PFSK-1 (cell line): ENCODE data around the gene ACBD5. TPM values are rescaled to one million over a fixed set of nuclear protein-coding genes. Genes with fewer than 3 reads are reported as not detected.

Experiments used
- FOXP2 ChIP-seq: optimal IDR thresholded peaks from 2 replicates; pipeline ENCODE3; 2011; ENCODE audit warnings: borderline replicate concordance, control low read depth, inconsistent platforms; ENCODE audit not compliant: insufficient read depth; ENCODE audit errors: extremely low read length, extremely low read depth
- POLR2AphosphoS5 ChIP-seq: IDR thresholded peaks from 2 replicates; pipeline ENCODE4 v1.6.1; 2012; ENCODE audit warnings: low read depth, mild to moderate bottlenecking, control low read depth, low read length, moderate library complexity
- REST ChIP-seq, 2 experiments: IDR thresholded peaks; 2 replicates each; pipeline versions ENCODE4 v1.6.1 to v1.8.0; 2011 to 2012; ENCODE audit warnings: low read depth in 2 of 2, low read length in 2 of 2, control low read depth in 1 of 2, inconsistent platforms in 1 of 2, mild to moderate bottlenecking in 1 of 2, moderate library complexity in 1 of 2; ENCODE audit not compliant: insufficient read depth in 1 of 2
- SIN3A ChIP-seq: IDR thresholded peaks from 2 replicates; pipeline ENCODE4 v1.6.1; 2012; ENCODE audit warnings: mild to moderate bottlenecking, low read length, moderate library complexity, borderline replicate concordance; ENCODE audit not compliant: insufficient read depth
- TAF1 ChIP-seq: IDR thresholded peaks from 2 replicates; pipeline ENCODE4 v1.6.1; 2012; ENCODE audit warnings: low read length, control low read depth, borderline replicate concordance; ENCODE audit not compliant: insufficient read depth
- polyA plus RNA-seq: library from polyadenylated mRNA; unstranded; fragments of >200 nt; gene quantifications from one replicate; pipeline ENCODE4 v1.2.1, GENCODE V29; 2012; ENCODE audit warnings: low read depth, missing spikeins; ENCODE audit not compliant: insufficient read length

Gene ACBD5
- polyA plus RNA-seq, result 9.0 TPM

DNA sequence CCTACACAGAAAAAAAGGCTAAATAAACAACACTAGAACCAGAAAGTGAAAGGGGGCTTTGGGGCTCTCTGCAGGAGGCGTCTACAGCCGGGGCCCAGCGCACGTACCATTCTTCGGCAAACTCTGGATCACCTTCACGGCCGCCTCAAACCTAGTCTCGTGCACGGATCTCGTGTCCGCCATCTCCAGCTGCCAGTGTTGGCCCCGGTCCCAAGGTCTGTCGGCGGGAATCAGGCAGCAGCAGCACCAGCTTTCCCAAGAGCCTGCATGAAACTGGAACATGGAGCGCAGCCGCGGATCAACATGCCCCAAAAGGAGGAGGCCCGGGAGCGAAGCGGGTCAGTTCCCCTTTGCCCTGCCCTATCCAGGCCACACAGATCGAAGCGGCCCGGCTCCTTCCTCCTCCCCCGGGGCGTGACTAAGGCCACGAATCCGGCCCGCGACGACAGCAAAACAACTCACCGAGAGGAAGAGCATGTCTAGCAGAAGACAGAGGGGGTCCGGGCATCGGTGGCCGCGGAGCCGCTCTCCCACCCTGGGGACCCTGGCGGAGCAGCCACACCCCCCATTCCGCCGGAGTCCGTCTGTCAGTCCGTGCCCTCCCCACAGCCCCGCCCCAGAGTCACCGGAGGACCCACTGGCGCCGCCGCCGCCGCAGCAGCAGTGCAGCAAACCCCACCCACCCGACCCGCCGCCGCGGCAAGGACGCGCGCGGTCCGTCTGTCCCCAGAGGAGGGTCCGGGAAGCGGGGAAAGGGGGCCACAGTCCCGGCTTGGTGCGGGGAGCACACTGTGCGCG is at the start of gene ACBD5:
TSS of gene ACBD5 (minus strand) at position 586 of the 798 bp plus-strand sequence. CDS start at position 477, 109 bp downstream.
- TF ChIP-seq POLR2AphosphoS5 (peak; percentile 50; the same call in 1 of the 2 replicates), TAF1 (peak; percentile 64; the same call in 1 of the 2 replicates), FOXP2 (peak; percentile 24), SIN3A (no peak), REST (IDR thresholded peaks at IDR 0.05; ENCODE audit: insufficient read depth in 1 of 2, low read depth in 2 of 2, low read length in 2 of 2) (0 out of 4 replicates have a peak, but pooled peaks have one; percentile 17 to 28)

DNA sequence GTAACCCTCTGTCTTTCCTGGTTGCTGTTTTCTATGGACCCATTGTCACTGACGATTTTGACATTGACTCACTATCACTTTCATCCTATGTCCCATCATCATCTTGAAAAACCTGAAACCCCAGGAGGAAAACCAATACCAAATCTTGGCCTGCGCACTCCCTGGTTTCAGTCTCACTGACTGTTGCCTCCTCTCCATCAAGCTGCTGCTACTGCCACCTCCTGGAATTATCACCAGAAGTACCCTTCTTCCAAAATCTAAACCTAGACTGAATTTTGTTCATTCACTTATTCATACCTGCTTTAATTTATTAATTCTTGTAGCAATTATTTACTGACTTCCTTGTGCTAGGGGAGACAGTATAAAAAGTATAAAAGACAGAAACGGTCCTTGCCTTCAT is 44.5 kb upstream of the ACBD5 start:
- TF ChIP-seq FOXP2 (no peak), POLR2AphosphoS5 (no peak)

GRCh38 chr10:27276581-27276980 is 36.0 kb upstream of the ACBD5 start:
- no peak for TF ChIP-seq POLR2AphosphoS5
- no peak for TF ChIP-seq FOXP2
- no peak for TF ChIP-seq SIN3A
- TF ChIP-seq TAF1, result no peak
- TF ChIP-seq REST (IDR thresholded peaks at IDR 0.05; ENCODE audit: insufficient read depth in 1 of 2, low read depth in 2 of 2, low read length in 2 of 2), result no peak

DNA sequence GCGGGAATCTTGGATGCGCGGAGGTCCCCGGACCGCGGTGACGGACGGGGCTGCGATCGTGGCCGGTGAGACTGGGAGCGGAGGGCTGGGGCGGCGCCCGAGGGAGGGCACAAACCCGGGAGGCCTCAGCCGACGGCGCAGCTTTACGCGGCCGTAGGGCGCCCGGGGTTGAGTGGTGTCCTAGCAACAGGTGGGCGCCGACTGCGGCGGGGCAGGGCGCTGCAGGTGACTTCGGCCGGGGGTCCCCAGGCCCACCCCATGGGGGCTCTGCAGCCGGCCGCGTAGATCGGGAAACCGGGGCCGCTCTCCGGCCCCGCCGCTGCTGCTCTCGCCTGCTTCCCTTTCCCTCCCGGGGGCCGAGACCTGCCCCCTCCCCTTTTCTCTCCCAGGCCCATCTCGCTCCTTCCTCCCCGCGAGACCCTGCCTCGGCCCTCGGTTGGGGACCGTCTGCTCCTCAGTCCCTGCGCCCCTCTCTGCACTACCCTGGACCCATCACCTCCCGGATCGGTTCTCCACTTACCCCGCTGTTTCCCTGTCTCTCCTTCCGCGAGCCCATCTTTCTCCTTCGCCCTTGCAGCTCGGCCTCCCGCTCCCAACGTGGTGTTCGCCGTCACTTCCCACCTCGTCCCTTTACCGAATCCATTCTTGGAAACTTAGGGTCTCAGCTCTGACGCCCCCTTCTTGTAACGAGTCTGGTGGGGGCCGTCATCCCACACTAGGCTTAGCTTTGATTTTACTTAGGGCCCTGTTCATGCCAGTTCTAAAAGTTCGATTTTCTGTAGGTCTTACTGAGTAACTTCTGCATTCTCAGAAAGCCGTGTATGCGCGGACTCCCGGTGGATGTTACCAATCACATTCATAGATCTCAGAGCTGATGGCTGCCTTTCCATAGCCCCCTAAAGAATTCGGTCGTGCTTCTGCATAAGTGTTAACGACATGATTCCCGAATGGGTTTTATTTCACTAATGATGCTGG is 18.5 kb upstream of the ACBD5 start:
- TF ChIP-seq REST (IDR thresholded peaks at IDR 0.05; ENCODE audit: insufficient read depth in 1 of 2, low read depth in 2 of 2, low read length in 2 of 2), result no peak
- TF ChIP-seq TAF1, result no peak
- no peak for TF ChIP-seq SIN3A
- no peak for TF ChIP-seq FOXP2
- no peak for TF ChIP-seq POLR2AphosphoS5

GRCh38 chr10:27258492-27258837 is 17.9 kb upstream of the ACBD5 start:
- TF ChIP-seq REST (IDR thresholded peaks at IDR 0.05; ENCODE audit: insufficient read depth in 1 of 2, low read depth in 2 of 2, low read length in 2 of 2) (no peak), SIN3A (no peak), FOXP2 (no peak), TAF1 (no peak), POLR2AphosphoS5 (no peak)
